Ascending aorta (tissue), 2 donors: ENCODE results near the gene HEXD. TPM values are rescaled to one million over a fixed set of nuclear protein-coding genes. Genes with fewer than 3 reads are reported as not detected.

ENCODE experiments used
- DNase-seq, 2 donors: peaks; one replicate each; pipeline ENCODE4 v3.0.0-alpha.2; 2019; ENCODE audit warnings: low spot score in 2 of 2
- H3K27ac ChIP-seq, 2 donors: fragments of 200-600 bp; sonication (generic); one replicate each; pipeline ENCODE4 v1.5.1; 2016 to 2017; ENCODE audit warnings: mild to moderate bottlenecking in 1 of 2
- H3K27me3 ChIP-seq: fragments of 200-600 bp; sonication (generic); one replicate; pipeline ENCODE4 v1.5.1; 2017
- H3K36me3 ChIP-seq, 2 donors: fragments of 200-600 bp; sonication (generic); one replicate each; pipeline ENCODE4 v1.5.1; 2016
- H3K4me1 ChIP-seq, 2 donors: fragments of 200-600 bp; sonication (generic); one replicate each; pipeline ENCODE4 v1.5.1; 2016 to 2017; ENCODE audit warnings: mild to moderate bottlenecking in 1 of 2
- H3K4me3 ChIP-seq, 2 donors: fragments of 200-600 bp; sonication (generic); one replicate each; pipeline ENCODE4 v1.5.1; 2016 to 2017; ENCODE audit warnings: mild to moderate bottlenecking in 1 of 2
- H3K9me3 ChIP-seq, 2 donors: fragments of 200-600 bp; sonication (generic); one replicate each; pipeline ENCODE4 v1.5.1; 2016
- intact Hi-C: fragments of 100-400 bp; cut with DNase I; formaldehyde crosslinking; loops from one replicate; pipeline ENCODE4 v1.15.1; 2023
- total RNA-seq: library from RNA; depleted of rRNA; stranded (reverse); fragments of >200 nt; gene quantifications from one replicate; pipeline ENCODE4 v1.1.0, GENCODE V29; 2016
- TF ChIP-seq, protein P1 (sequence below), 3 experiments: fragments of 200-600 bp in 2 of 3; fragments of 450-650 bp in 1 of 3; sonication (generic) in 2 of 3; IDR thresholded peaks; one replicate each; pipeline ENCODE4 v1.5.1; 2016 to 2019; ENCODE audit warnings: antibody characterized with exemption in 3 of 3, mild to moderate bottlenecking in 1 of 3, moderate library complexity in 1 of 3

The HEXD gene
- total RNA-seq, 1 donor from 2014 or later: 40.4 TPM

- Histone ChIP-seq H3K27me3 (no peaks in the 10 kb centered on the region), H3K4me1 (peaks cover 0 to 4% of the 10 kb centered on the region in 2 donors), H3K27ac (no peak overlapping the region), H3K36me3 (peaks cover 26 to 40% of the 10 kb centered on the region in 2 donors), H3K9me3 (no peaks in the 10 kb centered on the region), H3K4me3 (no peak overlapping the region)
- intact Hi-C loops: no loop called here
- peak in 1 of 2 donors; percentile 69 for DNase-seq
- TF ChIP-seq, protein P1, sequence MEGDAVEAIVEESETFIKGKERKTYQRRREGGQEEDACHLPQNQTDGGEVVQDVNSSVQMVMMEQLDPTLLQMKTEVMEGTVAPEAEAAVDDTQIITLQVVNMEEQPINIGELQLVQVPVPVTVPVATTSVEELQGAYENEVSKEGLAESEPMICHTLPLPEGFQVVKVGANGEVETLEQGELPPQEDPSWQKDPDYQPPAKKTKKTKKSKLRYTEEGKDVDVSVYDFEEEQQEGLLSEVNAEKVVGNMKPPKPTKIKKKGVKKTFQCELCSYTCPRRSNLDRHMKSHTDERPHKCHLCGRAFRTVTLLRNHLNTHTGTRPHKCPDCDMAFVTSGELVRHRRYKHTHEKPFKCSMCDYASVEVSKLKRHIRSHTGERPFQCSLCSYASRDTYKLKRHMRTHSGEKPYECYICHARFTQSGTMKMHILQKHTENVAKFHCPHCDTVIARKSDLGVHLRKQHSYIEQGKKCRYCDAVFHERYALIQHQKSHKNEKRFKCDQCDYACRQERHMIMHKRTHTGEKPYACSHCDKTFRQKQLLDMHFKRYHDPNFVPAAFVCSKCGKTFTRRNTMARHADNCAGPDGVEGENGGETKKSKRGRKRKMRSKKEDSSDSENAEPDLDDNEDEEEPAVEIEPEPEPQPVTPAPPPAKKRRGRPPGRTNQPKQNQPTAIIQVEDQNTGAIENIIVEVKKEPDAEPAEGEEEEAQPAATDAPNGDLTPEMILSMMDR (IDR thresholded peaks at IDR 0.05): no peak
Observed at GRCh38 chr17:82440991-82441627, 23.0 kb downstream of the HEXD start.

DNA sequence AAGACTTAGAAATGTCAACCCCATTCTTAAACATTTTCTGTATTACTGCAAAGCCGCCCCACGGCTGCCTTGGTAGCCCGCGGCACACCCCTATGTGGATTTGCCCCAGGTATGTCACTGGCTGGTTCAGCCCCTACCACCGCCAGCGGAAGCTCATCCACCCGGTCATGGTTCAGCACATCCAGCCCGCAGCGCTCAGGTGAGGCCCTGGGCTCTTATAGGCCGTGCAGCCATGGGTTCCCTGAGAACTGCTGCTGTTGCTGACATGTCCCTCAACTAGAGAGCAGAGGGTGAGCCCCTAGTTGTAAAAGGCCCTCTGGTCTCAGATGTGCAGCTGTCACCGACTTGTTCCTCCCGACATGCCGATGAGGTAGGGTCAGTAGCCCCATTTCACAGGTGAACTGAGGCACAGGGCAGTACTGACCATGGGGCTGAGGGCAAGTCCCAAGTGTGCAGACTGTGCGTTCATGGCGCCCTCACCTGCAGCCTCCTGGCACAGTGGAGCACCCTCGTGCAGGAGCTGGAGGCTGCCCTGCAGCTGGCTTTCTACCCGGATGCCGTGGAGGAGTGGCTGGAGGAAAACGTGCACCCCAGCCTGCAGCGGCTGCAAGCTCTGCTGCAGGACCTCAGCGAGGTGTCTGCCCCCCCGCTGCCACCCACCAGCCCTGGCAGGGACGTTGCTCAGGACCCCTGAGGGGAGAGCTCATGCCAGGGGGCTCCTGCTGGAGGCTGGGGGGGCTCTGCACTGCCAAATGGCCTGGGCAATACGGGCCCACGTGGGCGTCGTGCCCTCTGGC lies 23.7 kb downstream of the HEXD start:
- no peak overlapping the region for H3K4me3 ChIP-seq
- peaks cover 0 to 4% of the 10 kb centered on the region in 2 donors for H3K4me1 ChIP-seq
- peak in 1 of 2 donors; percentile 60 for DNase-seq
- H3K27me3 ChIP-seq: no peaks in the 10 kb centered on the region
- no peak overlapping the region for H3K27ac ChIP-seq
- intact Hi-C loops: no loop called here
- H3K9me3 ChIP-seq: no peaks in the 10 kb centered on the region
- TF ChIP-seq, protein P1 (IDR thresholded peaks at IDR 0.05): no peak
- H3K36me3 ChIP-seq: peaks cover 26 to 37% of the 10 kb centered on the region in 2 donors

GRCh38 chr17:82442643-82443464 lies 24.7 kb downstream of the HEXD start:
- peak in 1 of 2 donors; percentile 56 for DNase-seq
- Histone ChIP-seq H3K27ac (no peak overlapping the region), H3K4me3 (no peak overlapping the region), H3K4me1 (peaks cover 0 to 4% of the 10 kb centered on the region in 2 donors), H3K9me3 (no peaks in the 10 kb centered on the region), H3K36me3 (peaks cover 26 to 33% of the 10 kb centered on the region in 2 donors), H3K27me3 (no peaks in the 10 kb centered on the region)
- intact Hi-C loops: no loop called here
- TF ChIP-seq, protein P1 (IDR thresholded peaks at IDR 0.05): no peak

DNA sequence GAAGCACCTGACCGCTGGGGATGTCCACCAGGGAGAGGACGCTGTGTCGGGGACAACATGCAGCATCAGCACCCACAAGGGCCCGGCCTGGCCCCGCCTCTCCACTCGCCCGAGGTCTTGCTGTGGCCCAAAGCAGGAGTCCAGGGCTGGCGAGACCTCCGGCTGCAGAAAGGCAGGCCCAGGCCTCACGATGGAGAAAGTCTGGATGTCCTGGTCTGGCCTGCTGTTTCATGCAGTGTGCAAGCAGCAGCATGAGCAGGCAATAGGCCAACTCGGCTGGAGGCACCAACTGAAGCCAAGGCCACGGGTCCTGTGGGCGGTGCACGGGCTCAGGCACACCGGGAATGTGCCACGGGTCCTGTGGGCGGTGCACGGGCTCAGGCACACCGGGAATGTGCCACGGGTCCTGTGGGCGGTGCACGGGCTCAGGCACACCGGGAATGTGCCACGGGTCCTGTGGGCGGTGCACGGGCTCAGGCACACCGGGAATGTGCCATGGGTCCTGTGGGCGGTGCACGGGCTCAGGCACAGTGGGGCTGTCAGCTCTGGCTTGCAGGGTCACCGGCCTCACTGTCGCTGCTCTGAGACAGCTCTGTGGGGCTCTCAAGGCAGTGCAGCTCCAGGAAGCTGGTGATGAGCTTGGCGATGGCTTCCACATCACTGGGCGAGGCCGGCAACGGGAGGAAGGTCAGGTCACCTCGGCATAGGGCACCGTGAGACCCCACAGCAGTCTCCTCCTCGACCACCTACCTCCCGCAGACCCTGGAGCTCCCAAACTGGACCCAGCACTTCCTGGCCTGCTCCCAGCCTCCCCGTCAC lies 25.5 kb downstream of the HEXD start:
- TF ChIP-seq, protein P1 (IDR thresholded peaks at IDR 0.05): no peak
- Histone ChIP-seq H3K4me1 (peaks cover 0 to 4% of the 10 kb centered on the region in 2 donors), H3K9me3 (no peaks in the 10 kb centered on the region), H3K27me3 (no peaks in the 10 kb centered on the region), H3K36me3 (peaks cover 26 to 33% of the 10 kb centered on the region in 2 donors), H3K4me3 (no peak overlapping the region), H3K27ac (no peak overlapping the region)
- no peak for DNase-seq
- intact Hi-C loops: no loop called here
